NCI-H2081 treated with DMSO at 0.1 percent for 48 hours (cell line): ENCODE measurements around the gene PNKP.
A peak's percentile ranks its signal among the peaks of the same experiment; 100 is the strongest.

Source experiments
- DNase-seq: peaks from one replicate; lab custom pipeline; 2025; lab: John Stamatoyannopoulos, UW

PNKP gene

GRCh38 chr19:49860336-49861102 is 6.9 kb downstream of the PNKP start:
- no peak for DNase-seq

DNA sequence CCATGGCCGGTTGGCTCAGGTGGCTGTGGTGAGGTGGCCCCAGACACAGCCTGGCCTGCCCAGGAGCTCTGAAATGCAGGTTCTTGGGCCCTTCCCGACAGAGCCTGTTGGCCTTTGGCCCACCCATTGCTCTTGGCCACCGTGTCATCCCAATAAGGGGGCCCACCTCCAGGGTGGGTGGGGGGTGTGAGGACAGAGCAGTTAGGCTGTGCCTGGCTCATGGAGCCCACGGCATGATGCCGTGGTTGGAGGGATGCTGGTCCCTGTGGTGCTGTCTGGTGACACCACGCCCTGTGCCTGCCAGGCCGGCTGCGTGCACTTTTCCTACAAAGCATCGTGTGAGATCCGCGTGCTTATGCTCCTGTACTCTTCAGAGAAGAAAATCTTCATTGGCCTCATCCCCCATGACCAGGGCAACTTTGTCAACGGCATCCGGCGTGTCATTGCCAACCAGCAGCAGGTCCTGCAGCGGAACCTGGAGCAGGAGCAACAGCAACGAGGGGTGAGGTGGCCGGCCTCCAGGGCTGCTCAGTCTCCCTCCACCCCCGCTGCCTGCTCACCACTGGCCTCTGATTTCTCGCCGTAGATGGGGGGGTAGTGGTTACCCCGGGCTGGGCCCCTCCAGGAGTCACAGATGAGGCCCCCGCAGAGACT is 7.6 kb downstream of the PNKP start:
- DNase-seq: no peak

- DNase-seq: no peak
Observed at GRCh38 chr19:49858088-49858985, 9.0 kb downstream of the PNKP start.

DNA sequence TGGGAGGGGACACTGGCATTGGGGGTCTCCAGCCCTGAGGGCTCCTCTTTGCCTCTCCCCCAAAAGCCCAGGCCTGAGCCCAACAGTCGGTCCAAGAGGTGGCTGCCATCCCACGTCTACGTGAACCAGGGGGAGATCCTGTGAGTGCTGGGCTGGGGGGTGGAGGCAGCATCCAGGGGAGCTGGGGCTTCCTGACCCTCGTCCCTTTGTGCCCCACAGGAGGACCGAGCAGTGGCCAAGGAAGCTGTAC is 9.6 kb downstream of the PNKP start:
- DNase-seq: no peak

GRCh38 chr19:49857061-49857837 is 10.1 kb downstream of the PNKP start:
- DNase-seq: no peak

DNA sequence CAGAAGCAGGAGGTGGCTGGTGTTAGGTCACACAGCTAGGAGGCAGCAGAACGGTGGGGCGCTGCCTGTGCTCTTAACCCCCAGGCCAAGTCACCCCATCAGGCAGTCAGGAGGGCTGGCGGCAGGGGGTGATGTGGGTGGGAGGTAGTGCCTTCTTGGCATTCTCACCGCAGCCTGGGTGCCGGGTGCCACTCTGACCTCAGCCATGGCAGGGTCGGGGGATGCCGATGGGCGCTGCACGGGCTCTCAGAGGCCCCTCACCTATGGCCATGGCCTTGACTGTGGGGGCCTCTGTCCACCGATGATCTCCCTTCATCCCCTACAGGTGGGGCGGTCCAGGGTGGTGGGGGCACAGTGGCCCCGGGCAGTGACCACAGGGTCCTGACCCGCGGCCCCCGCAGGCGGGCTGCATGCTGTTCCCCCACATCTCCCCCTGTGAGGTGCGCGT is 10.8 kb downstream of the PNKP start:
- no peak for DNase-seq

DNA sequence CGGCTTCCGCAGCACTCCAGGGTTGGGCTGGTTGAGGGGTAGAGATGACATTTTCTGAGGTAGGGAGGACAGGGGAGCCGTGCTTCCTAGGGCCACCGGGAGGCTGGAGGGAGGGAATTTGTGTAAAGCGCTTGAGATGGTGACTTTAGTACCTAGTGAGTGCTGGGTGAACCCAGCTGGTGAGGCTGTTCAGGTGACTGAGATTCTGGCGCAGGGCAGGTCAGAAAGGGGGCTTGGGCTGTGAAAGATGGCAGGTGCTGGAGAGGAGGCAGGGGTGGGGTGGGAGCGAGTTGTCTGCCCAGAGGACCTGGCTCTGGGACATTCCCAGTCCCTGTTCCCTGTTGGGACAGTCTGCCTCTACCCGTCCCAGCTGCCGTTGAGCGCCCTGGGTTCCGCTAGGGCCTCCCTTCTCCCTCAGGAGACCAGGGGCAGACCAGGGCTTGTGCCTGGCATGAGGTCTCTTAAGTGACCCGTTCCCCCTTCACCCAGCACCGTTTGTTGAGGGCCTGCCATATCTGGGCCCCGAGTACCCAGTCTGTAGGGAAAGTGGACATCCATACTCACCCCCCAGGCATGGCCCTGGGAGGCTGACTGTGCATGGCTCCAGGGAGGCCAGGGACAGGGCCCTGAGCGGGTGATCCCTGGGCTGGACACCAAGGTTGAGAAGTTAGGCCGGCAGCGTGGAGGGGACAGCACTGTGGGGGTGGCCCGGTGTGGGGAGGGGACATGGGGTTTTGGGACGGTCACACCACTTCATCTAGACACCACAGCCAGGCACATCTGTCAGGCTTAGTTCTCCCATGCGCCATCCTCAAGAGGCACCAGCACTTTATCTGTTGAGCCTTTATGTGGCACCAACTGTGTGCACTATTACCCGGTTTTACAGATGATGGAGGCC is 11.5 kb downstream of the PNKP start:
- DNase-seq: no peak

- DNase-seq: no peak
Observed at GRCh38 chr19:49855277-49855675, 12.1 kb downstream of the PNKP start.

DNA sequence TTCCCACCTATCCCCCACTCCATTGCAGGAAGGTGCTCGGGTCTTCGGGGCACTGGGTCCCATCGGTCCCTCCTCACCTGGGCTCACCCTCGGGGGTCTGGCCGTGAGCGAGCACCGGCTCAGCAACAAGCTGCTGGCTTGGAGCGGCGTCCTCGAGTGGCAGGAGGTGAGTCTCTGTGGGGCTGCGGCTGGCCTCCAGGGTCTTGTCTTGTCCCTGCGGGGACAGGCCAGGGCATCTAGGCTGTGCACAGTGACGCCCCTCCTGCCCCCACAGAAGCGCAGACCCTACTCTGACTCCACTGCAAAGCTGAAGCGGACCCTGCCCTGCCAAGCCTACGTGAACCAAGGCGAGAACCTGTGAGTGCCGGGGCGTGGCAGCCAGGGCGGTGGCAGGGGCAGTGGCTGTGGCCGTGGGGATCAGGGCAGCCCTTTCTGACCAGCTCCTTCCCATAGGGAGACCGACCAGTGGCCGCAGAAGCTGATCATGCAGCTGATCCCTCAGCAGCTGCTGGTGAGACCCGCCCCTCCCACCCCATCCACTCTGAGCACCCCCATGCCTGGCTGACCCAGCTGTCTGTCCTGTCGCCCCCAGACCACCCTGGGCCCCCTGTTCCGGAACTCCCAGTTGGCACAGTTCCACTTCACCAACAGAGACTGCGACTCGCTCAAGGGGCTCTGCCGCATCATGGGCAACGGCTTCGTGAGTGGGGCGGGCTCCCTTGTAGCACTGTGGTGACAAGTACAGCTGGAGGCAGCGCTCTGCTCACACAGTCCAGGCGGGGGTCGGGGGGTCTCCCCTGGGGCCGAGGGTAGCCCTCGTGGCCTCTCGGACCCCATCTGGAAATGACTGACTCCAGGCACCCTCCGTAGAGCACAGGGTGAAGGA is 12.8 kb downstream of the PNKP start:
- DNase-seq: no peak

DNA sequence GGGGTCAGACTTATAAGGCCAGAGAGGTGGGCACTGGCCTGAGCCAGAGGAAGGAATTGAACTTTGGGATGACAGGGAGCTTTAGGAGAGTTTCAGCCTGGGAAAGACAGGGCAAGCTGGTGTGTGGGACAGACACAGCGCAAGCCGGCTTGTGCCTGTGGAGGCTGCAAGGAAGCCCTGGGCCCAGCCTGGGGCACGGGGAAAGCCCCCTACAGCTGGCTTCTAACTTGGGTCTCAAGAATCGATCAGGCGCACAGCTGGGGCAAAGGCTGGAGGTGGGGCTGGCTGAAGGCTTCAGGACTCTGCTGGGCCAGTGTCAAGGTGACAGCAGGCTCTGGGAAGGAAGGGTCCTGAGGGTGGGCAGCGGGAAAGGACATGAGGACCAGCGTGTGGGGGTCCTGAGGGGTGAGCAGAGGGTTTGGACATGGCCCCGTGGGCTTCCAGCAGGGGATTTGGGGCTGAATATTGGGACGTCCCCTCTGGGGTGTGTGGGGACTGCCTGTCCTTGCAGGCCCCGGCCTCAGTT is 13.5 kb downstream of the PNKP start:
- DNase-seq: no peak

DNA sequence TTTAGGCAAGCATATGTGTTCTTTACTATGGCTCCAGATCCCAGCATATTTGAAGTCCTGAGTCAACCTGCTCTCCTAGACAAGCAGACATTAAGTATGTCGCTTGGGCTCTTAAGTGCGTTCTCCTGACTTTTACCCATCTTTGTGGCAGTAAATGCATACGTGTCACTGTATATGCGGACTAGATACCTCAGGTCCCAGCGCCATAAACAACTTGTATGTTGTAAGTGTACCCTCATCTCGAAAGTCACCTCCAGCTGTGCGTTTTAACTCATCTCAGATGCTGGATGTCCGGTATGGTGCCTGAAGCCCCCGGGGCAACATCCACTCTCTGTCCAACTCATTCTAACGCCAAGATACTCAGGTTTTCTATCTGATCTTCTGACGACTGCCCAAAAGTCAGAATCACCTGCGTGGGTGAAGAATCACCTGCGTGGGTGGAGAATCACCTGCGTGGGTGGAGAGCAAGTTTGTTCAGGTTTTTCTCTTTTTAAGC is 14.7 kb downstream of the PNKP start:
- DNase-seq: no peak

DNA sequence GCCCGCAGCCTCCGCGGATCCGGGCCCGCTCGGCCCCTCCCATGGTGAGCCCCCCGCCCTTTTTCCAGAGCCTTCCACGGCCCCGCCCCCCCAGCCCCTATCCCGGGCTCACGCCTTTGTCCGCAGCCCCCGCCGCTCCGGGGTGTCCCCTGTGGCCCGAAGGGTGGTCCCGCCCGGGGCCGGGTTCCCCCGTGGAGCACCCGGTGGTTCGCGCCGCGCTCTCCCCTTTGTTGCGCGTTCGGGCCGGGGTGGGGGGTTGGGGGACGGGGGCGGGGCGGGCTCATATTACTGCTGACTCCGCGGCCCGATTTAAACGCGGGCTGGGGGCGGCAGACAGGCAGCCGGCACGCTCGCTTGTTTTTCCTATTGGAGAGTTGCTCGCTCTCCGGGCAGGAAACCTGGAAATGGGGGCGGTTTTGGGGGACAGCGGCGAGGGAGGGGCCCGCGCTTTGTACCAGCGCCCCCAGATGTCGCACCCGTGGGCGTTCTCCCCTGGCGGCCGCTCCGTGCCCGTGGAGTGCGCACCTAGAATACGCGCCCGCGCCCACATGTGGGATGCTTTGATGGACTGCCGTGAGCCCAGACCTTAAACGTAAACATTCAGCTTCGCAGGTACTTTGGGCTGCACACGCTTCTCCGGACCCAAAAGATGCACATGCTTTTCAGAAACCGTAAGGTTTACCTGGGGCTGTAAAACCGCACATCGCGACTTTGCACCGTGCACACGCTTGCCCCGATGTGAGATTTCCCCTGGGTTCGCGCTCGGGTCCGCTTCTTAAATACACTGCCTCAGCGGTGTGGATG is 15.7 kb downstream of the PNKP start:
- DNase-seq: no peak

- peak; percentile 54 for DNase-seq
Observed at GRCh38 chr19:49850487-49851342, 16.7 kb downstream of the PNKP start, which contains the start of gene PTOV1. TSS of gene PTOV1 (plus strand) at chr19:49851159.

DNA sequence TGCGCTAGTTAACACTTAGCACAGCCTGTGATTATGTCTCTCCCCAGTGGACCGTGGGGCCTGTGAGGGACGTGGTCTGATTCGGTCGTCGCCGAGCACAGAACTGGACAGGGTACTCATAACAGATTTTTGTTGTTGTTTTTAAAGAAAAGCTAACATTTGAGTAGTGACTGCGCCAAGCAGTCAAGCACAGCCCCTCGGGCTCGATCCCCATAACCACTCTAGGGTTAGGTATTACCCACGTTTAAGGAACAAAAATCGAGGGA is 17.2 kb downstream of the PNKP start:
- no peak for DNase-seq

GRCh38 chr19:49849433-49850220 is 17.7 kb downstream of the PNKP start:
- no peak for DNase-seq

DNA sequence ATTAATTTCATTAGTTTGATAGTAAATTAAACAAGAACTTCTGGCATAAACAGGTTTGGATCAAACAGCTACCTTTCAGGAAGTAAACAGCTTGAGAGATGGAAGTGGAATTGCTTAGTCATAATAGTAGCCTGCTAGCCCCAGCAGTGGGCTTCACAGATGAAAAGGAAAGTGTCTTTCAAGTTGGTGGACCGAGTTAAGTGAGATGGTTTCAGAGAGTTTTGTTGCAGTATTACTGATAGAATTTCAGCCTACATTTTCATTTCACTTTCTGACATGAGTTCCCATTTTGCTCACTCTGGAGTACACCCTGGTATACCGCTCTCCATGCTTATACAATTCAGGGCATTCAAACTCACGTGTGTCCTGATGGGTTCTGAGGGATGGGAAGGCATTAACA is 18.4 kb downstream of the PNKP start:
- DNase-seq: no peak
